Stimulated activated CD4-positive, alpha-beta T cell treated with anti-CD3 and anti-CD28 coated beads, TNF-alpha, amount 100 ng/mL, for 4 hours (primary cell): Measurements from ENCODE around the gene CACNG3.

Source experiments
- DNase-seq, 3 experiments: peaks; one replicate each; pipeline ENCODE4 v3.0.0-alpha.2; 2020; ENCODE audit warnings: low read depth in 3 of 3

CACNG3 gene

GRCh38 chr16:24396350-24397271, 140.5 kb downstream of the CACNG3 start:
- DNase-seq, result no peak

DNA sequence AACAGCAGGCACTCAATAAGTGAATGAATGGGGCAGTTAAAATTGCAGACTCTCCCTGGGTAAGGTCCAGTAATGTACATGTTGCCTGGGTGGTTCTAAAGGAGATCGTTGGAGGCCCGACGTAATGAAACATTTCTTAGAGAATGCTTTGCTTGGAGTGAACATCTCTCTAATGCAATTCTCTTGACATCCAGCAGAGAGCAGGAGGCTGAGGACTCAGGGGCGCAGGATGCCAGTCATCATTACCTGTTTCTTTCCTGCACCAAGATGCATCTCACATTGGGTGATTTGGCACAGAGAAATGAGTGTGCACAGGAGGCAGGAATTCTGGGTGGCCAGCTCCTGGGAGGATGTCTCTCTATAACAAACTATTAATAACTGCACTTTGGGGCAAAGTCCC, 152.9 kb downstream of the CACNG3 start:
- DNase-seq, result no peak
